H9 (cell line): ENCODE results near the gene STPG1. TPM values are rescaled to one million over a fixed set of nuclear protein-coding genes. Genes with fewer than 3 reads are reported as not detected.

Source experiments
- DNase-seq: peaks from one replicate; pipeline ENCODE4 v3.0.0-alpha.2; 2017
- H2AFZ ChIP-seq: one replicate; pipeline ENCODE4 v1.6.1; 2013; ENCODE audit warnings: mild to moderate bottlenecking, low read length, control low read depth, moderate library complexity
- H2AK5ac ChIP-seq: 2 replicates; pipeline ENCODE4 v1.6.1; 2013; ENCODE audit warnings: low read length, control low read depth, mixed read lengths; ENCODE audit not compliant: insufficient read length
- H2BK120ac ChIP-seq: one replicate; pipeline ENCODE4 v1.6.1; 2013; ENCODE audit warnings: low read depth, mild to moderate bottlenecking, low read length, control low read depth, inconsistent platforms; ENCODE audit not compliant: poor library complexity, severe bottlenecking
- H2BK12ac ChIP-seq: 2 replicates; pipeline ENCODE4 v1.6.1; 2013; ENCODE audit warnings: low read length, control low read depth, mixed read lengths, low read depth; ENCODE audit not compliant: insufficient read length
- H2BK15ac ChIP-seq: 2 replicates; pipeline ENCODE4 v1.6.1; 2013; ENCODE audit warnings: low read depth, low read length, control low read depth
- H2BK20ac ChIP-seq: one replicate; pipeline ENCODE4 v1.6.1; 2013; ENCODE audit warnings: low read depth, mild to moderate bottlenecking, low read length, control low read depth, inconsistent platforms; ENCODE audit not compliant: poor library complexity, severe bottlenecking
- H2BK5ac ChIP-seq: 2 replicates; pipeline ENCODE4 v1.6.1; 2013; ENCODE audit warnings: low read length, control low read depth, mixed read lengths; ENCODE audit not compliant: insufficient read length
- H3K14ac ChIP-seq: 2 replicates; pipeline ENCODE4 v1.6.1; 2013; ENCODE audit warnings: low read length, control low read depth; ENCODE audit not compliant: insufficient read depth
- H3K18ac ChIP-seq: 2 replicates; pipeline ENCODE4 v1.6.1; 2013; ENCODE audit warnings: low read depth, mild to moderate bottlenecking, mixed read lengths, low read length, control low read depth; ENCODE audit not compliant: insufficient read length
- H3K23ac ChIP-seq: 2 replicates; pipeline ENCODE4 v1.6.1; 2013; ENCODE audit warnings: low read length, control low read depth, mixed read lengths, low read depth; ENCODE audit not compliant: insufficient read length
- H3K23me2 ChIP-seq: 2 replicates; pipeline ENCODE4 v1.6.1; 2013; ENCODE audit warnings: low read depth, mild to moderate bottlenecking, mixed read lengths, low read length, control low read depth; ENCODE audit not compliant: insufficient read length, poor library complexity, severe bottlenecking
- H3K27ac ChIP-seq: 2 replicates; pipeline ENCODE4 v1.5.1; 2013; ENCODE audit warnings: low read length, control low read depth, mixed read lengths, low read depth; ENCODE audit not compliant: insufficient read length
- H3K27me3 ChIP-seq: 2 replicates; pipeline ENCODE4 v1.6.1; 2013; ENCODE audit warnings: low read length, control low read depth, inconsistent platforms; ENCODE audit not compliant: insufficient read depth
- H3K4ac ChIP-seq: 2 replicates; pipeline ENCODE4 v1.6.1; 2013; ENCODE audit warnings: low read depth, mild to moderate bottlenecking, control low read depth, inconsistent platforms, low read length, moderate library complexity
- H3K4me1 ChIP-seq: 2 replicates; pipeline ENCODE4 v1.6.1; 2013; ENCODE audit warnings: low read length, control low read depth, inconsistent platforms; ENCODE audit not compliant: insufficient read depth
- H3K4me2 ChIP-seq: 2 replicates; pipeline ENCODE4 v1.6.1; 2013; ENCODE audit warnings: low read length, control low read depth, mixed read lengths; ENCODE audit not compliant: insufficient read length, insufficient read depth
- H3K56ac ChIP-seq: 2 replicates; pipeline ENCODE4 v1.6.1; 2013; ENCODE audit warnings: low read depth, mild to moderate bottlenecking, mixed read lengths, low read length, control low read depth; ENCODE audit not compliant: insufficient read length
- H3K79me1 ChIP-seq: 2 replicates; pipeline ENCODE4 v1.6.1; 2013; ENCODE audit warnings: low read depth, mild to moderate bottlenecking, moderate library complexity, low read length, control low read depth, inconsistent platforms; ENCODE audit not compliant: insufficient read depth, poor library complexity, severe bottlenecking
- H3K79me2 ChIP-seq: 2 replicates; pipeline ENCODE4 v1.6.1; 2013; ENCODE audit warnings: low read length, control low read depth, inconsistent platforms; ENCODE audit not compliant: insufficient read depth
- H3K9ac ChIP-seq: 2 replicates; pipeline ENCODE4 v1.6.1; 2013; ENCODE audit warnings: low read length, control low read depth, mixed read lengths; ENCODE audit not compliant: insufficient read length; ENCODE audit errors: extremely low read depth
- H3K9me3 ChIP-seq: one replicate; pipeline ENCODE4 v1.6.1; 2013; ENCODE audit warnings: low read depth, low read length, inconsistent platforms; ENCODE audit not compliant: control insufficient read depth
- H3T11ph ChIP-seq: one replicate; pipeline ENCODE4 v1.6.1; 2013; ENCODE audit warnings: mild to moderate bottlenecking, low read length, control low read depth, inconsistent platforms
- H4K20me1 ChIP-seq: one replicate; pipeline ENCODE4 v1.6.1; 2013; ENCODE audit not compliant: control insufficient read depth, insufficient read length, insufficient read depth
- H4K5ac ChIP-seq: 2 replicates; pipeline ENCODE4 v1.6.1; 2013; ENCODE audit warnings: low read depth, mild to moderate bottlenecking, mixed read lengths, low read length, control low read depth; ENCODE audit not compliant: insufficient read length
- H4K8ac ChIP-seq: replicated peaks from 2 replicates; pipeline ENCODE4 v1.6.1; 2013; ENCODE audit warnings: low read length, control low read depth, mixed read lengths, low read depth; ENCODE audit not compliant: insufficient read length
- H4K91ac ChIP-seq: 2 replicates; pipeline ENCODE4 v1.6.1; 2013; ENCODE audit warnings: low read depth, mild to moderate bottlenecking, moderate library complexity, mixed read lengths, low read length, control low read depth; ENCODE audit not compliant: insufficient read length
- H3K27ac Mint-ChIP-seq, 3 experiments: 2 replicates in 2 of 3; 3 replicates in 1 of 3; pipeline ENCODE4 v1.8.0; 2020 to 2021; ENCODE audit warnings: mixed read lengths in 3 of 3, mild to moderate bottlenecking in 1 of 3, moderate library complexity in 1 of 3
- H3K27me3 Mint-ChIP-seq: 2 replicates; pipeline ENCODE4 v1.8.0; 2021; ENCODE audit warnings: low read depth, mild to moderate bottlenecking, moderate library complexity, mixed read lengths
- H3K36me3 Mint-ChIP-seq, 3 experiments: 2 replicates in 2 of 3; 3 replicates in 1 of 3; pipeline ENCODE4 v1.8.0; 2020 to 2021; ENCODE audit warnings: low read depth in 3 of 3, mixed read lengths in 3 of 3; ENCODE audit not compliant: insufficient read depth in 1 of 3
- H3K4me1 Mint-ChIP-seq, 2 experiments: 2 replicates each; pipeline ENCODE4 v1.8.0; 2020; ENCODE audit warnings: mixed read lengths in 2 of 2
- H3K4me3 Mint-ChIP-seq, 2 experiments: 2 replicates in 1 of 2; 3 replicates in 1 of 2; pipeline ENCODE4 v1.8.0; 2020 to 2021; ENCODE audit warnings: mild to moderate bottlenecking in 2 of 2, mixed read lengths in 2 of 2, moderate library complexity in 1 of 2
- H3K9me3 Mint-ChIP-seq, 2 experiments: 2 replicates in 1 of 2; 3 replicates in 1 of 2; pipeline ENCODE4 v1.8.0; 2020; ENCODE audit warnings: mild to moderate bottlenecking in 2 of 2, mixed read lengths in 2 of 2, moderate library complexity in 1 of 2
- WGBS: extraction: QIAGEN DNeasy Blood & Tissue Kit; methylation state at CpG from one replicate; pipeline ENCODE4 v1.1.7; 2013; ENCODE audit warnings: missing lambda C conversion rate, low lambda C conversion rate, mixed read lengths; ENCODE audit not compliant: insufficient read length; ENCODE audit errors: extremely low coverage; 5-methylcytosine and 5-hydroxymethylcytosine counted together
- total RNA-seq: library from RNA; stranded (reverse); gene quantifications from 2 replicates; pipeline ENCODE4 v1.2.1, GENCODE V29; 2021
- TF ChIP-seq, protein P1 (sequence below): fragments of 200-600 bp; sonication (generic); conservative IDR thresholded peaks from 3 replicates; pipeline ENCODE4 v1.8.0; 2021; ENCODE audit warnings: antibody characterized with exemption, mild to moderate bottlenecking

Gene STPG1
- total RNA-seq, 1 experiment from 2014 or later, result 8.3 TPM

GRCh38 chr1:24425441-24425840 is 11.9 kb upstream of the STPG1 start:
- WGBS, result no CpG with 5 or more reads among the region's 3 CpGs
- no peak overlapping the region for H3K14ac ChIP-seq
- H2BK12ac ChIP-seq, result no peak overlapping the region
- H2BK120ac ChIP-seq, result no peak overlapping the region
- no peak overlapping the region for H3K4ac ChIP-seq
- no peak overlapping the region for H2BK20ac ChIP-seq
- peaks cover 6 to 13% of the 10 kb centered on the region in 2 experiments for H3K4me1 Mint-ChIP-seq
- H3K79me2 ChIP-seq, result no peaks in the 10 kb centered on the region
- no peaks in the 10 kb centered on the region for H3K27me3 Mint-ChIP-seq
- H4K91ac ChIP-seq, result no peak overlapping the region
- H3K27ac Mint-ChIP-seq, result no peak overlapping the region
- H2AK5ac ChIP-seq, result no peak overlapping the region
- no peak overlapping the region for H3K18ac ChIP-seq
- no peaks in the 10 kb centered on the region for H3K9me3 ChIP-seq
- no peak overlapping the region for H2BK15ac ChIP-seq
- H3K27me3 ChIP-seq, result no peaks in the 10 kb centered on the region
- no peak for DNase-seq
- no peak overlapping the region for H3K4me2 ChIP-seq
- H3T11ph ChIP-seq, result no peak overlapping the region
- H4K5ac ChIP-seq, result no peak overlapping the region
- H3K9ac ChIP-seq, result no peak overlapping the region
- H2AFZ ChIP-seq, result no peak overlapping the region
- TF ChIP-seq, protein P1, sequence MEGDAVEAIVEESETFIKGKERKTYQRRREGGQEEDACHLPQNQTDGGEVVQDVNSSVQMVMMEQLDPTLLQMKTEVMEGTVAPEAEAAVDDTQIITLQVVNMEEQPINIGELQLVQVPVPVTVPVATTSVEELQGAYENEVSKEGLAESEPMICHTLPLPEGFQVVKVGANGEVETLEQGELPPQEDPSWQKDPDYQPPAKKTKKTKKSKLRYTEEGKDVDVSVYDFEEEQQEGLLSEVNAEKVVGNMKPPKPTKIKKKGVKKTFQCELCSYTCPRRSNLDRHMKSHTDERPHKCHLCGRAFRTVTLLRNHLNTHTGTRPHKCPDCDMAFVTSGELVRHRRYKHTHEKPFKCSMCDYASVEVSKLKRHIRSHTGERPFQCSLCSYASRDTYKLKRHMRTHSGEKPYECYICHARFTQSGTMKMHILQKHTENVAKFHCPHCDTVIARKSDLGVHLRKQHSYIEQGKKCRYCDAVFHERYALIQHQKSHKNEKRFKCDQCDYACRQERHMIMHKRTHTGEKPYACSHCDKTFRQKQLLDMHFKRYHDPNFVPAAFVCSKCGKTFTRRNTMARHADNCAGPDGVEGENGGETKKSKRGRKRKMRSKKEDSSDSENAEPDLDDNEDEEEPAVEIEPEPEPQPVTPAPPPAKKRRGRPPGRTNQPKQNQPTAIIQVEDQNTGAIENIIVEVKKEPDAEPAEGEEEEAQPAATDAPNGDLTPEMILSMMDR, result no peak
- H3K56ac ChIP-seq, result no peak overlapping the region
- H3K79me1 ChIP-seq, result no peaks in the 10 kb centered on the region
- no peak overlapping the region for H3K4me3 Mint-ChIP-seq
- no peaks in the 10 kb centered on the region for H4K20me1 ChIP-seq
- no peak overlapping the region for H3K23ac ChIP-seq
- no peaks in the 10 kb centered on the region for H3K23me2 ChIP-seq
- no peak overlapping the region for H3K27ac ChIP-seq
- H4K8ac ChIP-seq, result no peak overlapping the region
- H3K4me1 ChIP-seq, result no peaks in the 10 kb centered on the region
- no peaks in the 10 kb centered on the region for H3K9me3 Mint-ChIP-seq
- peaks cover 0 to 3% (median 0%) of the 10 kb centered on the region in 3 experiments; a peak in 1 of 7 replicates for H3K36me3 Mint-ChIP-seq
- H2BK5ac ChIP-seq, result no peak overlapping the region
